ENCODE measurements around the gene POC1A.

DNA sequence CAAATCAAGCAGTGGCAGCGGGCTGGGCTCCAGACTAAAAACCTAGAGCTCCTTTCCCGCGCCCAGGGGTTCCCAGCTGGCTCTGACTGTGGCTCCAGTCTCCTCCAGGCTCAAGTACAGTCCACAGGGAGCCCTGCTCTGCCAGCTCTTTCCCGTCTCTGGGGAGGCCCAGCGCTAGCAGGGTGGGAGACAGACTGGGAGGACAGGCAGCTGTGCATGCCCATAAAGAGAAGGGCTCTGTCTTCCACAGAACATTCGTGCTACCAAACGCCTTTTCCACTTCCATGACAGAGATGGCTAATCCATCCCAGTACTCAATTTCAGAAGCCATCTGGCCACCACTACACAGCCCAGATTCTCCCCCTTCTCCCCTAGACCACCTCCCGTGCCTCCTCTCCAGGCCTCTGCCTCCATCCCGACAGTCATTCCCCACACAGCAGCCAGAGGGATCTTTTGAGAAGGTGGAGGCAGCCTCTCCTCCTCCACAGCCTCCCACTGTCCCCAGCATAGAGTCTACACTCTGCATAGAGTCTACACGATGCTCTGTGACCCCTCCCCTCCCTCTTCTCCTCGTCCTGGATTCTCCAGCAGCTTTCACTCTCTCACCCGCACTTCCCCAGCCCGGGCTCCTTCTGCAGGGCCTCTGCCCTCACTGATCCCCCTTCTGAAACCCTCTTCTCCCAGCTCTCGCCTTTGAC is 91.0 kb downstream of the POC1A start:
- TF ChIP-seq CTCF (conservative IDR thresholded peaks at IDR 0.05; ENCODE audit: low read depth, low read length) (no peak), EZH2 (IDR thresholded peaks at IDR 0.05; ENCODE audit: low read length, unreplicated experiment) (no peak)
